Measurements from ENCODE around the gene HOXD9.

HOXD9 gene

DNA sequence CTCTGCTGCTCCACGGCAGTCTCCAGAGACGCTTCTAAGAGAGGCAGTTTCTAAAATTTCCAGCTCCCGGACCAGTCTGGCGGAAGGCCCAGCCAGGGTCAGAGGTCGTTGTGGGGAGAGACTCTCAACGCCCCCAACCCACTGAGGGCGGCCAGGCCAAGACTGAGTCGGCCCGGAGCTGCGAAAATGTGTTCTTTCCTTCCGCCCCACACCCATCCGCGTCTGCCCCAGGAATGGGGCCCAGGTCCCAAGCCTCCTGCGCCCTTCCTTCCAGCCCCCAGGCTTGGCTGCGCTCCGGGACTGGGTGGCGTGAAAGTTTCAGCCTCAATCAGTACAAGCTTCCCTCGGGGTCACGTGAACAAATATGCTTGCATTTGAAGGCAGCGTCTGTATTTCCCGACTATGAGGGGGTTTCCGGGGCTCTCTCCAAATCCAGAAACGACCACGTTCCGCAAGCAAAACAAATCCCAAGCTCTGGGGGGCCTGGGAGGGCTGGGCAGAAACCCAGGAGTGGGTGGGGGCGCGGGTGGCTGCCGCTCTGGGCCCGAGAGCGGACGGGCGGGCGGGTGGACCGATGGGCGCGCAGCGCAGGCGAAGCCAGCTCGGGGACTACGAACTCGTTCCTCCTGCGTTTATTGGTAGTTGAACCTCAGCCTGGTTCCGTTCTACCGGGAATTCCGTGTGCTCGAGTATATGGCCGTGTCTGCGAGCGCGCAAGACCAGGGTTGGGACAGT lies 37.9 kb downstream of the HOXD9 start:
- no peak overlapping the region for H3K9ac ChIP-seq (ENCODE audit: low read length in 5 of 5)
- peak overlapping the region in 4 of 5 donors; percentile 22 to 36 (median 28) for H3K4me3 ChIP-seq (ENCODE audit: low read depth in 1 of 5, low read length in 5 of 5)
- no peak overlapping the region for H3K27ac ChIP-seq (ENCODE audit: low read depth, low read length)
- peaks cover 0 to 5% (median 2%) of the 10 kb centered on the region in 5 donors for H3K36me3 ChIP-seq (ENCODE audit: control insufficient read depth in 5 of 5, insufficient read depth in 5 of 5, low read length in 5 of 5)
- peaks cover 2 to 39% (median 6%) of the 10 kb centered on the region in 5 donors for H3K27me3 ChIP-seq (ENCODE audit: control insufficient read depth in 5 of 5, insufficient read depth in 4 of 5, low read length in 5 of 5)
- H3K9me3 ChIP-seq (ENCODE audit: control insufficient read depth in 5 of 5, low read length in 5 of 5) = no peaks in the 10 kb centered on the region
- peaks cover 0 to 24% (median 21%) of the 10 kb centered on the region in 5 donors for H3K4me1 ChIP-seq (ENCODE audit: control insufficient read depth in 5 of 5, insufficient read depth in 5 of 5, low read length in 5 of 5)

DNA sequence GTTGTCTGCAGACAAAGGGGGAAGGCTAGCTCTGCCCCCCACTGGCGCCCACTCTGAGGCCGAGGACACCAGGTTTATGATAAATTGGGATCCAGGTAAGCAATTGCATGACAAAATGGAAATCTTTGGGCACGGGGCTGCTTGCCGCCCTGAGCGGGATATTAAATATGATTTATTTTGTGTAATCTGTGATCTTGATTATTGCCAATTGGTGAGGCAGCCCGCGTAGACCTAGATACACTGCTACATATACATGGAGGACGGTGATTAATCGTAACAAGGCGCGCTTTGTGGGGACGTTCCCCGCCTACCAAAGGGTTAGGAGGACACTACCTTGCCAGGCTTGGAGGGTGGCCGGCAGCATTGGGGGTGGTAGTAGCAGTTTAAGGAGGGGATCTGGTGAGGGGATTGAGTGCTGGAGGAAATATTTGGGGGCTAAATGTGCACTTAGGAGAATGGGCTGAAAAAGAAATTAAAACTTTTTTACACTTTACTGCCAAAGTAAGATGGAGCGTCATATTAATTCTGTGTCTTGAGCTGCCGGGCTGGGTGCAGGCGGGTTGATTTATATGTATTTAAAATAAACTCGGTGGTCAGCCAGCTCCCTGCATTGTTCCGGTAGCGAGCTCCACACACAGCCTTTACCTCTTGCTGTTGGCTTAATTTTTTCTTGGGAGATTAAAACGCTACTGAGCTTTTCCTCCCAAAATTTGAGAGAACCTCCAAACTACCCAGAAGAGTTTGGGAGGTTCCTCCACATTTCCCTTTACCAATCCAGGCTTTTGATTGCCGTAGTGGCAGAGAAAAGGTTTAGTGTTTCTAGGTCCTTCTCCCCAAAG lies 38.7 kb downstream of the HOXD9 start:
- Histone ChIP-seq H3K27me3 (ENCODE audit: control insufficient read depth in 5 of 5, insufficient read depth in 4 of 5, low read length in 5 of 5) (peaks cover 2 to 40% (median 6%) of the 10 kb centered on the region in 5 donors), H3K9me3 (ENCODE audit: control insufficient read depth in 5 of 5, low read length in 5 of 5) (no peaks in the 10 kb centered on the region), H3K4me3 (ENCODE audit: low read depth in 1 of 5, low read length in 5 of 5) (peak overlapping the region in 1 of 5 donors; percentile 66), H3K9ac (ENCODE audit: low read length in 5 of 5) (no peak overlapping the region), H3K27ac (ENCODE audit: low read depth, low read length) (no peak overlapping the region), H3K4me1 (ENCODE audit: control insufficient read depth in 5 of 5, insufficient read depth in 5 of 5, low read length in 5 of 5) (peaks cover 0 to 24% (median 21%) of the 10 kb centered on the region in 5 donors), H3K36me3 (ENCODE audit: control insufficient read depth in 5 of 5, insufficient read depth in 5 of 5, low read length in 5 of 5) (peaks cover 0 to 3% (median 2%) of the 10 kb centered on the region in 5 donors)

GRCh38 chr2:176161825-176162626 lies 39.5 kb downstream of the HOXD9 start:
- Histone ChIP-seq H3K9ac (ENCODE audit: low read length in 5 of 5) (no peak overlapping the region), H3K27me3 (ENCODE audit: control insufficient read depth in 5 of 5, insufficient read depth in 4 of 5, low read length in 5 of 5) (peaks cover 2 to 40% (median 6%) of the 10 kb centered on the region in 5 donors), H3K4me3 (ENCODE audit: low read depth in 1 of 5, low read length in 5 of 5) (peak overlapping the region; percentile 19 to 66 (median 39)), H3K36me3 (ENCODE audit: control insufficient read depth in 5 of 5, insufficient read depth in 5 of 5, low read length in 5 of 5) (peaks cover 0 to 3% (median 2%) of the 10 kb centered on the region in 5 donors), H3K27ac (ENCODE audit: low read depth, low read length) (no peak overlapping the region), H3K4me1 (ENCODE audit: control insufficient read depth in 5 of 5, insufficient read depth in 5 of 5, low read length in 5 of 5) (peaks cover 0 to 24% (median 19%) of the 10 kb centered on the region in 5 donors), H3K9me3 (ENCODE audit: control insufficient read depth in 5 of 5, low read length in 5 of 5) (no peaks in the 10 kb centered on the region)

DNA sequence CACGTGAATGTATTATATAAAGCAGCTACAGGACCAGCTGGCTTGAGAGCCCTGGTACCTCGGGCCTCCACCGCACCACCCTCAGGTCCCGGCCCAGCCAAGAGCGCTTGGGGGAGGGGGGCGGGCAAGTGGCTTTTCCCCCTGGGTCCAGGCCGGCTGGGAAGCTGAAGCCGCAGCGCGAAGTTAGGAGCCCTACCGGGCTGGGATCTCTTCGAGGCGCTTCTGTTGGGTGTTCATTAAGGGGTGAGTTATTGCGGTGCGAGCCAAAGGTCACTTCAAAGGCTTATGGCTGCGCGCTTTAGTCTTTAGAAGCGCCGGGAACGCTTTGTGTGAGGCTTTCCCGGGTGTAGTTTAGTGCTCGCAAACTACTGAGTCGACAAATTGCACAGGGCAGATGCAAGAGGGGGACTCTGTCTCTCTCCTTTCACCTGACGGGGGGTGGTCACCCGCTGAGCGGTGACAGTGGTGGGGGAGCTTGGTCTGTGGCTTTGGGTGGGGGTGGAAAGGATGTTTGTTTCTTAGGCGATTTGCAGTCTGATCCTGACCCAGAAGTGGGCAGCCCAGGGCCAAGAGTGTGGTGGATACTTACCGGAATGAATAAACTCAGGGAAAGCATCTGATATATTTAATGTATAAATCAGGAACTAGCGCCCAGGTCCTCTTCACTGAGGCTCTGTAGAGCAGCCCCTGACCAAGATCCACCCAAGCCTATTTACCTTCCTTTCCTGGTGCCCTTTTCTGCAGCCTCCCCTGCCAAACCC lies 40.6 kb downstream of the HOXD9 start:
- Histone ChIP-seq H3K9me3 (ENCODE audit: control insufficient read depth in 5 of 5, low read length in 5 of 5) (no peaks in the 10 kb centered on the region), H3K4me1 (ENCODE audit: control insufficient read depth in 5 of 5, insufficient read depth in 5 of 5, low read length in 5 of 5) (peaks cover 0 to 23% (median 12%) of the 10 kb centered on the region in 5 donors), H3K9ac (ENCODE audit: low read length in 5 of 5) (no peak overlapping the region), H3K27ac (ENCODE audit: low read depth, low read length) (no peak overlapping the region), H3K27me3 (ENCODE audit: control insufficient read depth in 5 of 5, insufficient read depth in 4 of 5, low read length in 5 of 5) (peaks cover 2 to 39% (median 6%) of the 10 kb centered on the region in 5 donors), H3K4me3 (ENCODE audit: low read depth in 1 of 5, low read length in 5 of 5) (no peak overlapping the region), H3K36me3 (ENCODE audit: control insufficient read depth in 5 of 5, insufficient read depth in 5 of 5, low read length in 5 of 5) (peaks cover 0 to 3% (median 2%) of the 10 kb centered on the region in 5 donors)

DNA sequence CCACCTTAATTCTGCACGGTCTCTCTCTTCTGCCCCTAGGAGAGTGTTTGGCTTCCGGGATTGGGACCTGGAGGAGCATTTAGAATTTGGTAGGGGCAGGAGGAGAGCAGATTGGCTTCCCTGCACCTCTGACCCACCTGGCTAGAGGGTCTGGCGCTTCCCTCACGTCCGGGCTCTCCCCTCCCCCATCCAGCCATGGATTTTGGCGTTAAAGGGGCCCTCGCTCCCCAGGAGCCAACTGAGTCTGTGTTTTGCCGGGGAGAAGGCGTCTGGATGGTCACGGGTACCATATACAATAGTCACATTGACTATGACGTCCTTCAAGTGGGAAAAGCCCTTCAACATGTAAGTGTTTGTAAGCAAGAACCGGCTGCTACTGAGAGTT lies 41.1 kb downstream of the HOXD9 start:
- no peak overlapping the region for H3K4me3 ChIP-seq (ENCODE audit: low read depth in 1 of 5, low read length in 5 of 5)
- H3K4me1 ChIP-seq (ENCODE audit: control insufficient read depth in 5 of 5, insufficient read depth in 5 of 5, low read length in 5 of 5) = peaks cover 0 to 23% (median 12%) of the 10 kb centered on the region in 5 donors
- peaks cover 2 to 36% (median 6%) of the 10 kb centered on the region in 5 donors for H3K27me3 ChIP-seq (ENCODE audit: control insufficient read depth in 5 of 5, insufficient read depth in 4 of 5, low read length in 5 of 5)
- no peak overlapping the region for H3K9ac ChIP-seq (ENCODE audit: low read length in 5 of 5)
- H3K9me3 ChIP-seq (ENCODE audit: control insufficient read depth in 5 of 5, low read length in 5 of 5) = no peaks in the 10 kb centered on the region
- H3K36me3 ChIP-seq (ENCODE audit: control insufficient read depth in 5 of 5, insufficient read depth in 5 of 5, low read length in 5 of 5) = peaks cover 0 to 3% (median 2%) of the 10 kb centered on the region in 5 donors
- no peak overlapping the region for H3K27ac ChIP-seq (ENCODE audit: low read depth, low read length)

DNA sequence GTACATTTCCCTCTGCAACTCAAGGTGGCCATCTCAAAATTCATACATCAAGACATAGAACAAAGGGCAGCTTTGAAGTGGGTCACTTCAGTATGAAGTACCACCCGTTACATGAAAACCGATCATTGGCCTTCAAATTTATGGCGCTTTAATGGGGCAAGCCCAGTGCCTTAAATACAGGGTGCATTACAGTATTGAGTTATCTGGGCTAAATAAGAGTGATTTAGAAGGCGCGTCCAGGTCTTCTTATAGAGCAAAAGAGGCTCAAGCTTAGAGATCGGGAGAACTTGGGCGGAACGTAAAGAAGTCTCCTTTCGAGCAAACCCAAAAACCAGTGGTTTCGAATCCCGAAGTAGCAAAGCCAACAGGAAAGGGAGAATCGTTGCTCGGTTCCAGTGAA lies 41.7 kb downstream of the HOXD9 start:
- H3K9ac ChIP-seq (ENCODE audit: low read length in 5 of 5) = no peak overlapping the region
- no peaks in the 10 kb centered on the region for H3K9me3 ChIP-seq (ENCODE audit: control insufficient read depth in 5 of 5, low read length in 5 of 5)
- peaks cover 2 to 35% (median 6%) of the 10 kb centered on the region in 5 donors for H3K27me3 ChIP-seq (ENCODE audit: control insufficient read depth in 5 of 5, insufficient read depth in 4 of 5, low read length in 5 of 5)

GRCh38 chr2:176164611-176165369 lies 42.3 kb downstream of the HOXD9 start:
- Histone ChIP-seq H3K27ac (ENCODE audit: low read depth, low read length) (no peak overlapping the region), H3K4me3 (ENCODE audit: low read depth in 1 of 5, low read length in 5 of 5) (no peak overlapping the region), H3K36me3 (ENCODE audit: control insufficient read depth in 5 of 5, insufficient read depth in 5 of 5, low read length in 5 of 5) (peaks cover 0 to 3% (median 2%) of the 10 kb centered on the region in 5 donors), H3K9me3 (ENCODE audit: control insufficient read depth in 5 of 5, low read length in 5 of 5) (no peaks in the 10 kb centered on the region), H3K4me1 (ENCODE audit: control insufficient read depth in 5 of 5, insufficient read depth in 5 of 5, low read length in 5 of 5) (peaks cover 0 to 17% (median 7%) of the 10 kb centered on the region in 5 donors), H3K27me3 (ENCODE audit: control insufficient read depth in 5 of 5, insufficient read depth in 4 of 5, low read length in 5 of 5) (peaks cover 2 to 31% (median 6%) of the 10 kb centered on the region in 5 donors), H3K9ac (ENCODE audit: low read length in 5 of 5) (no peak overlapping the region)

More for the DNA sequence above, 41.7 kb downstream of the HOXD9 start:
- Histone ChIP-seq H3K4me3 (ENCODE audit: low read depth in 1 of 5, low read length in 5 of 5) (no peak overlapping the region), H3K36me3 (ENCODE audit: control insufficient read depth in 5 of 5, insufficient read depth in 5 of 5, low read length in 5 of 5) (peaks cover 0 to 3% (median 2%) of the 10 kb centered on the region in 5 donors), H3K27ac (ENCODE audit: low read depth, low read length) (no peak overlapping the region), H3K4me1 (ENCODE audit: control insufficient read depth in 5 of 5, insufficient read depth in 5 of 5, low read length in 5 of 5) (peaks cover 0 to 23% (median 12%) of the 10 kb centered on the region in 5 donors)

DNA sequence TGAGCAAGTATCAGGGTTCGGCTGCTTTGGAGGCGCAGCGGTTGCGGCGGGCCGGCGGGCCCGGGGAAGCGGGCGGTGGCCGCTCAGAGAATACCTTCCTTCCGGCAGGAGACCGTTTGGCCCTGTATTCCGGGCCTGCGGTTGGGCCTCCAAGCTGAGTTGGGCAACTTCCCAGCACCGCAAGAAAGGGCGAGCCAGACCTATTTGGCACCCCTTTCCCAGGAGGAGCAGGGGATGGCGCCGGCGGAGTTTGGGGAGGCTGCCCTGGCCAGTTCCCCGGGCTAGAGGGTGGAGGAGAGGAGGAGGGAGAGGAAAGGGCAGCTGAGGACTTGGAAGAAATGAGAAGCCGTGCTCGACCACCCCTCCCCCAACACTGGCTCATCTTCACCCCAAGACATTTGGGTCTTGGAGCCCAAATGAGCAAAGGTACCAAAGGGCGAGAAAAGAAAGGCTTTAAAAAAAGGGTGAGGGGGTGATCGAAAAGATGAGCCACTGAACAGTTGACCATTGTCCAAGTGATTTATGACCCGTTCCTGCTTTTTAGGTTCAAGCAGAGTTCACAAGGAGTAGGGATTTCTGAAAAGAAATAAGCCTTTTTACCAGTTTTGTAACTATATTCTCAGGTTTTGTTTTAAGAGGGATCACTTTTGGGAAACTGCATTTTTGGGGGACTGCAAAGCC lies 43.0 kb downstream of the HOXD9 start:
- H3K27me3 ChIP-seq (ENCODE audit: control insufficient read depth in 5 of 5, insufficient read depth in 4 of 5, low read length in 5 of 5) = peaks cover 0 to 28% (median 5%) of the 10 kb centered on the region in 5 donors
- no peaks in the 10 kb centered on the region for H3K9me3 ChIP-seq (ENCODE audit: control insufficient read depth in 5 of 5, low read length in 5 of 5)
- H3K27ac ChIP-seq (ENCODE audit: low read depth, low read length) = no peak overlapping the region
- H3K4me1 ChIP-seq (ENCODE audit: control insufficient read depth in 5 of 5, insufficient read depth in 5 of 5, low read length in 5 of 5) = peaks cover 0 to 10% (median 0%) of the 10 kb centered on the region in 5 donors
- H3K4me3 ChIP-seq (ENCODE audit: low read depth in 1 of 5, low read length in 5 of 5) = no peak overlapping the region
- H3K36me3 ChIP-seq (ENCODE audit: control insufficient read depth in 5 of 5, insufficient read depth in 5 of 5, low read length in 5 of 5) = peaks cover 0 to 3% (median 2%) of the 10 kb centered on the region in 5 donors
- H3K9ac ChIP-seq (ENCODE audit: low read length in 5 of 5) = no peak overlapping the region
